CD14-positive monocyte (primary cell): ENCODE results near the gene NSG2. TPM values are rescaled to one million over a fixed set of nuclear protein-coding genes. Genes with fewer than 3 reads are reported as not detected.

ENCODE experiments used
- DNase-seq, 3 donors: peaks; one replicate each; pipeline ENCODE4 v3.0.0-alpha.2; 2011 to 2022
- H2AFZ ChIP-seq: 2 replicates; pipeline ENCODE4 v1.6.0; 2012; ENCODE audit warnings: mild to moderate bottlenecking, low read depth, low read length, inconsistent platforms; ENCODE audit not compliant: insufficient read depth, poor library complexity, severe bottlenecking
- H3K27ac ChIP-seq, 2 donors: 1 replicate in 1 of 2; 2 replicates in 1 of 2; pipeline ENCODE4 v1.5.1; 2012 to 2013; ENCODE audit warnings: low read length in 2 of 2, control low read depth in 1 of 2, inconsistent platforms in 1 of 2, low read depth in 1 of 2, mild to moderate bottlenecking in 1 of 2
- H3K27me3 ChIP-seq, 2 donors: one replicate each; pipeline versions ENCODE4 v1.6.0 to v1.6.1; 2011 to 2013; ENCODE audit warnings: low read length in 2 of 2; ENCODE audit not compliant: control insufficient read depth in 2 of 2, insufficient read depth in 2 of 2
- H3K36me3 ChIP-seq, 2 donors: replicated peaks in 1 of 2; 1 replicate in 1 of 2; 2 replicates in 1 of 2; pipeline versions ENCODE4 v1.5.1 to v1.6.1; 2012 to 2013; ENCODE audit warnings: low read length in 2 of 2, control low read depth in 1 of 2, inconsistent platforms in 1 of 2, mild to moderate bottlenecking in 1 of 2; ENCODE audit not compliant: insufficient read depth in 2 of 2, control insufficient read depth in 1 of 2
- H3K4me1 ChIP-seq, 2 donors: 1 replicate in 1 of 2; 2 replicates in 1 of 2; pipeline versions ENCODE4 v1.5.1 to v1.6.1; 2012 to 2013; ENCODE audit warnings: low read length in 2 of 2, control low read depth in 1 of 2, inconsistent platforms in 1 of 2, mild to moderate bottlenecking in 1 of 2, moderate library complexity in 1 of 2; ENCODE audit not compliant: insufficient read depth in 2 of 2, control insufficient read depth in 1 of 2
- H3K4me2 ChIP-seq: replicated peaks from 2 replicates; pipeline ENCODE3; 2012; ENCODE audit warnings: low read length, moderate library complexity, mild to moderate bottlenecking; ENCODE audit not compliant: poor library complexity, severe bottlenecking; ENCODE audit errors: extremely low read depth
- H3K4me3 ChIP-seq, 3 experiments: fragments of 200-600 bp in 1 of 3; sonication (generic) in 1 of 3; replicated peaks in 1 of 3; 1 replicate in 2 of 3; 2 replicates in 1 of 3; pipeline ENCODE4 v1.5.1; 2011 to 2013; ENCODE audit warnings: low read length in 3 of 3, mild to moderate bottlenecking in 3 of 3, control low read depth in 2 of 3, low read depth in 2 of 3, inconsistent platforms in 1 of 3, moderate library complexity in 1 of 3
- H3K79me2 ChIP-seq: 2 replicates; pipeline ENCODE4 v1.6.0; 2012; ENCODE audit warnings: mild to moderate bottlenecking, control low read depth, inconsistent platforms, low read length, moderate library complexity; ENCODE audit not compliant: insufficient read depth
- H3K9ac ChIP-seq: 2 replicates; pipeline ENCODE4 v1.6.0; 2017; ENCODE audit warnings: low read length, mild to moderate bottlenecking; ENCODE audit not compliant: insufficient read depth, poor library complexity, severe bottlenecking
- H3K9me3 ChIP-seq, 2 donors: replicated peaks in 1 of 2; 1 replicate in 1 of 2; 2 replicates in 1 of 2; pipeline versions ENCODE4 v1.5.1 to v1.6.1; 2012 to 2013; ENCODE audit warnings: low read length in 2 of 2, control low read depth in 1 of 2; ENCODE audit not compliant: control insufficient read depth in 1 of 2, insufficient read depth in 1 of 2
- H4K20me1 ChIP-seq: 2 replicates; pipeline ENCODE4 v1.6.0; 2012; ENCODE audit warnings: mild to moderate bottlenecking, low read length, control low read depth, moderate library complexity; ENCODE audit not compliant: insufficient read depth
- H3K27ac Mint-ChIP-seq, 7 donors: one replicate each; pipeline ENCODE4 v1.8.0; 2020; ENCODE audit warnings: mild to moderate bottlenecking in 7 of 7, mixed read lengths in 7 of 7, moderate library complexity in 6 of 7, inconsistent platforms in 2 of 7
- H3K27me3 Mint-ChIP-seq, 3 donors: one replicate each; pipeline ENCODE4 v1.8.0; 2021 to 2022; ENCODE audit warnings: low read depth in 3 of 3, mild to moderate bottlenecking in 3 of 3, mixed read lengths in 3 of 3, moderate library complexity in 3 of 3, inconsistent platforms in 1 of 3
- H3K36me3 Mint-ChIP-seq, 2 donors: one replicate each; pipeline ENCODE4 v1.8.0; 2020; ENCODE audit warnings: mixed read lengths in 2 of 2, inconsistent platforms in 1 of 2, mild to moderate bottlenecking in 1 of 2
- H3K4me1 Mint-ChIP-seq: one replicate; pipeline ENCODE4 v1.8.0; 2020; ENCODE audit warnings: mild to moderate bottlenecking, mixed read lengths
- H3K4me3 Mint-ChIP-seq, 2 donors: one replicate each; pipeline ENCODE4 v1.8.0; 2020; ENCODE audit warnings: mild to moderate bottlenecking in 2 of 2, mixed read lengths in 2 of 2, moderate library complexity in 1 of 2
- H3K9me3 Mint-ChIP-seq, 7 donors: one replicate each; pipeline ENCODE4 v1.8.0; 2020 to 2022; ENCODE audit warnings: mixed read lengths in 7 of 7, mild to moderate bottlenecking in 6 of 7, moderate library complexity in 6 of 7, inconsistent platforms in 2 of 7
- WGBS: methylation state at CpG from one replicate; pipeline ENCODE4 v1.1.5; 2013; ENCODE audit warnings: missing lambda C conversion rate; ENCODE audit not compliant: insufficient coverage; 5-methylcytosine and 5-hydroxymethylcytosine counted together
- intact Hi-C, 2 donors: fragments of 100-400 bp; cut with micrococcal nuclease; formaldehyde crosslinking; loops; one replicate each; pipeline versions ENCODE4 v1.15.0 to v1.15.1; 2023
- polyA plus RNA-seq, 3 donors: library from polyadenylated mRNA; depleted of rRNA in 1 of 3; unstranded in 2 of 3; stranded (reverse) in 1 of 3; fragments of 300-500 nt in 2 of 3; fragments of >200 nt in 1 of 3; fragmentation: Illumina TruSeq in 2 of 3; gene quantifications; 1 replicate in 2 of 3; 2 replicates in 1 of 3; pipeline ENCODE4 v1.2.3, GENCODE V29; 2012 to 2021
- TF ChIP-seq, protein P1 (sequence below): fragments of 200-600 bp; IDR thresholded peaks from one replicate; pipeline ENCODE4 v1.8.0; 2022; ENCODE audit warnings: antibody characterized with exemption, mild to moderate bottlenecking

Gene NSG2
- polyA plus RNA-seq, 3 donors = not detected

DNA sequence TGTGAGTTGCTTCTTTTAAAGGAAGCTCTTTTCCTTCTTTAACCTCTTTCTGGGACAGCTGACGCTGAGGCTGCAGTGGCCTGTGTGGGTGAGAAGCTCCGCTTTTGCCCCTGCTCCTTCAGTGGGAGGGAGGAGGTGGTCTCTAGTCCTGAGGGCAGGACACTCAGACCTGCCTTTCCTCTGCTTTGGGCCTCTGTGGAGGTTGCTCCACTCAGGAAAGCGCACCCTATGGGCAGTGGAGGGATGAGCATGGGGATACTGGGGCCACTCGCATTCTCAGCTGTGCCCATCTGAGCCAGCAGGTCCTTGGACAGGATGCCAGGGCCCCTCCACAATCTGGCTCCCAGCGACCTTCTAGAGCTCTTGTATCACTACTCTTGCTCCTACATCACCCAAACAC, 111.5 kb downstream of the NSG2 start:
- intact Hi-C loops = no loop called here
- no peak overlapping the region for H3K27ac Mint-ChIP-seq
- TF ChIP-seq, protein P1, sequence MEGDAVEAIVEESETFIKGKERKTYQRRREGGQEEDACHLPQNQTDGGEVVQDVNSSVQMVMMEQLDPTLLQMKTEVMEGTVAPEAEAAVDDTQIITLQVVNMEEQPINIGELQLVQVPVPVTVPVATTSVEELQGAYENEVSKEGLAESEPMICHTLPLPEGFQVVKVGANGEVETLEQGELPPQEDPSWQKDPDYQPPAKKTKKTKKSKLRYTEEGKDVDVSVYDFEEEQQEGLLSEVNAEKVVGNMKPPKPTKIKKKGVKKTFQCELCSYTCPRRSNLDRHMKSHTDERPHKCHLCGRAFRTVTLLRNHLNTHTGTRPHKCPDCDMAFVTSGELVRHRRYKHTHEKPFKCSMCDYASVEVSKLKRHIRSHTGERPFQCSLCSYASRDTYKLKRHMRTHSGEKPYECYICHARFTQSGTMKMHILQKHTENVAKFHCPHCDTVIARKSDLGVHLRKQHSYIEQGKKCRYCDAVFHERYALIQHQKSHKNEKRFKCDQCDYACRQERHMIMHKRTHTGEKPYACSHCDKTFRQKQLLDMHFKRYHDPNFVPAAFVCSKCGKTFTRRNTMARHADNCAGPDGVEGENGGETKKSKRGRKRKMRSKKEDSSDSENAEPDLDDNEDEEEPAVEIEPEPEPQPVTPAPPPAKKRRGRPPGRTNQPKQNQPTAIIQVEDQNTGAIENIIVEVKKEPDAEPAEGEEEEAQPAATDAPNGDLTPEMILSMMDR = no peak
- peaks cover 5 to 6% (median 6%) of the 10 kb centered on the region in 3 donors for H3K27me3 Mint-ChIP-seq
- peaks cover 3% of the 10 kb centered on the region for H3K4me1 Mint-ChIP-seq
- Histone ChIP-seq H2AFZ (no peak overlapping the region), H3K9ac (no peak overlapping the region), H3K27ac (no peak overlapping the region), H4K20me1 (no peaks in the 10 kb centered on the region), H3K4me2 (no peak overlapping the region), H3K27me3 (no peaks in the 10 kb centered on the region), H3K36me3 (no peaks in the 10 kb centered on the region), H3K79me2 (no peaks in the 10 kb centered on the region), H3K9me3 (peaks cover 3 to 5% of the 10 kb centered on the region in 2 donors), H3K4me1 (peaks cover 4 to 7% of the 10 kb centered on the region in 2 donors), H3K4me3 (no peak overlapping the region)
- no peaks in the 10 kb centered on the region for H3K36me3 Mint-ChIP-seq
- no peak overlapping the region for H3K4me3 Mint-ChIP-seq
- DNase-seq = no peak
- 86% methylated on average over 4 of the region's 5 CpGs for WGBS
- H3K9me3 Mint-ChIP-seq = peaks cover 2 to 22% (median 14%) of the 10 kb centered on the region in 7 donors

Other genes with a start within 250 kb of the NSG2 start
- 10 to 100 TPM; 10.7 to 27.3 (median 13.9) TPM for gene CPEB4, start 157.4 kb upstream of the NSG2 start, polyA plus RNA-seq
- gene C5orf47, start 56.5 kb upstream of the NSG2 start, polyA plus RNA-seq = not detected